GM12878 (cell line): ENCODE data around the gene SPDYE3. TPM values are rescaled to one million over a fixed set of nuclear protein-coding genes. Genes with fewer than 3 reads are reported as not detected.

Experiments used
- ATAC-seq: fragments of 200-7000 bp; cut with Tn5 transposase; 3 replicates; pipeline ENCODE4 v1.9.1; 2020; ENCODE audit warnings: mild to moderate bottlenecking, moderate library complexity
- BruUV-seq: library from RNA; stranded (reverse); fragments of 400-500 nt; replicated peaks from 2 replicates; lab custom pipeline; 2021; lab: Mats Ljungman, UMichigan
- CTCF ChIA-PET: fragments of 300-600 bp; sonication (Branson Sonifier 250); formaldehyde crosslinking; extraction: SDS; loops from one replicate; lab custom pipeline; 2021; ENCODE audit warnings: inconsistent platforms; lab: Yijun Ruan, JAX
- POLR2A ChIA-PET: fragments of 350-600 bp; formaldehyde crosslinking; extraction: SDS; loops from one replicate; lab custom pipeline; 2021; ENCODE audit warnings: inconsistent platforms; lab: Charles Lee
- RAD21 ChIA-PET: fragments of 300-600 bp; sonication (Branson Sonifier 250); formaldehyde crosslinking; loops from one replicate; lab custom pipeline; 2023; ENCODE audit warnings: antibody characterized with exemption; ENCODE audit not compliant: unreplicated experiment; lab: Charles Lee
- SMC1A ChIA-PET: fragments of 300-600 bp; sonication (Branson Sonifier 250); formaldehyde crosslinking; loops from one replicate; lab custom pipeline; 2023; ENCODE audit not compliant: unreplicated experiment, uncharacterized antibody; lab: Charles Lee
- DNase-seq: peaks from one replicate; pipeline ENCODE4 v3.0.0-alpha.2; 2011; ENCODE audit warnings: low read depth, low spot score
- FAIRE-seq: peaks from 3 replicates; lab custom pipeline; 2011; peaks lifted over from hg19 to GRCh38; lab: Jason Lieb, UNC
- H2AFZ ChIP-seq: 2 replicates; pipeline ENCODE4 v1.6.0; 2011; ENCODE audit warnings: low read depth, low read length, control low read depth; ENCODE audit not compliant: control insufficient read depth
- H3K27ac ChIP-seq: 2 replicates; pipeline ENCODE4 v1.5.1; 2011; ENCODE audit warnings: control low read depth; ENCODE audit not compliant: control insufficient read depth, insufficient read depth
- H3K27me3 ChIP-seq, 2 experiments: replicated peaks in 1 of 2; 2 replicates each; pipeline versions ENCODE4 v1.6.0 to v1.6.1; 2011; ENCODE audit warnings: low read length in 1 of 2; ENCODE audit not compliant: control insufficient read depth in 2 of 2, insufficient read depth in 2 of 2
- H3K36me3 ChIP-seq, 2 experiments: 2 replicates each; pipeline ENCODE4 v1.5.1; 2011; ENCODE audit warnings: low read length in 1 of 2; ENCODE audit not compliant: control insufficient read depth in 2 of 2, insufficient read depth in 2 of 2
- H3K4me1 ChIP-seq: 2 replicates; pipeline ENCODE4 v1.6.1; 2011; ENCODE audit warnings: mild to moderate bottlenecking, low read length, moderate library complexity, mixed read lengths; ENCODE audit not compliant: control insufficient read depth, insufficient read depth
- H3K4me2 ChIP-seq: 2 replicates; pipeline ENCODE4 v1.6.0; 2011; ENCODE audit warnings: control low read depth; ENCODE audit not compliant: control insufficient read depth, insufficient read depth
- H3K4me3 ChIP-seq: fragments of 200-600 bp; sonication (generic); 2 replicates; pipeline ENCODE4 v1.5.1; 2016
- H3K79me2 ChIP-seq: 2 replicates; pipeline ENCODE4 v1.6.0; 2011; ENCODE audit warnings: low read length; ENCODE audit not compliant: control insufficient read depth, insufficient read depth
- H3K9ac ChIP-seq: 2 replicates; pipeline ENCODE4 v1.8.0; 2011; ENCODE audit warnings: low read length, control low read depth, mixed read lengths; ENCODE audit not compliant: control insufficient read depth, insufficient read depth
- H3K9me3 ChIP-seq: replicated peaks from 3 replicates; pipeline ENCODE4 v1.5.1; 2011; ENCODE audit warnings: mild to moderate bottlenecking, low read length; ENCODE audit not compliant: control insufficient read depth, insufficient read depth
- H4K20me1 ChIP-seq: 2 replicates; pipeline ENCODE4 v1.6.0; 2011; ENCODE audit not compliant: control insufficient read depth, insufficient read depth
- BACH1 ChIP-seq: fragments of 450-650 bp; IDR thresholded peaks from 2 replicates; pipeline ENCODE4 v1.6.1; 2017; ENCODE audit warnings: mild to moderate bottlenecking, borderline replicate concordance
- CBFB ChIP-seq: IDR thresholded peaks from 2 replicates; pipeline ENCODE4 v1.6.1; 2016; ENCODE audit warnings: antibody characterized with exemption, low read depth
- CEBPB ChIP-seq, 2 experiments: fragments of 150-350 bp in 1 of 2; IDR thresholded peaks; 2 replicates each; pipeline ENCODE4 v1.6.1; 2012 to 2014; ENCODE audit warnings: low read depth in 2 of 2, low read length in 2 of 2, borderline replicate concordance in 1 of 2, inconsistent platforms in 1 of 2
- CHD2 ChIP-seq: IDR thresholded peaks from 2 replicates; pipeline ENCODE4 v1.6.1; 2011; ENCODE audit warnings: low read depth, low read length, improper control_type of control experiment, borderline replicate concordance
- KDM1A ChIP-seq: fragments of 200-600 bp; sonication (generic); IDR thresholded peaks from 2 replicates; pipeline ENCODE4 v1.6.1; 2016; ENCODE audit warnings: borderline replicate concordance
- PAX5 ChIP-seq: IDR thresholded peaks from 2 replicates; pipeline ENCODE4 v1.6.1; 2011; ENCODE audit warnings: low read depth, low read length, borderline replicate concordance
- POLR2AphosphoS2 ChIP-seq: IDR thresholded peaks from 2 replicates; pipeline ENCODE4 v1.6.1; 2011; ENCODE audit warnings: low read depth, mild to moderate bottlenecking, low read length, improper control_type of control experiment, moderate library complexity
- RAD51 ChIP-seq: fragments of 450-650 bp; IDR thresholded peaks from 2 replicates; pipeline ENCODE4 v1.6.1; 2016; ENCODE audit warnings: moderate library complexity, mild to moderate bottlenecking, inconsistent platforms
- RBBP5 ChIP-seq: fragments of 200-600 bp; sonication (generic); conservative IDR thresholded peaks from 2 replicates; pipeline ENCODE4 v1.6.1; 2016
- SUPT20H ChIP-seq: IDR thresholded peaks from 2 replicates; pipeline ENCODE4 v1.6.1; 2011; ENCODE audit warnings: low read depth, mild to moderate bottlenecking, low read length, moderate library complexity, borderline replicate concordance; ENCODE audit not compliant: control insufficient read depth
- SUZ12 ChIP-seq: fragments of 200-600 bp; sonication (generic); IDR thresholded peaks from one replicate; pipeline ENCODE4 v1.6.1; 2018; ENCODE audit warnings: antibody characterized with exemption, mild to moderate bottlenecking; ENCODE audit not compliant: unreplicated experiment
- TCF12 ChIP-seq: IDR thresholded peaks from 2 replicates; pipeline ENCODE4 v1.6.1; 2011; ENCODE audit warnings: low read depth, mild to moderate bottlenecking, low read length
- YBX1 ChIP-seq: fragments of 450-650 bp; IDR thresholded peaks from 2 replicates; pipeline ENCODE4 v1.6.1; 2016; ENCODE audit warnings: antibody characterized with exemption
- ZNF274 ChIP-seq: IDR thresholded peaks from one replicate; pipeline ENCODE4 v1.8.0; 2011; ENCODE audit not compliant: insufficient read length, insufficient read depth
- ZNF687 ChIP-seq: fragments of 450-650 bp; IDR thresholded peaks from 2 replicates; pipeline ENCODE4 v1.6.1; 2017; ENCODE audit warnings: mild to moderate bottlenecking, moderate library complexity
- WGBS: methylation state at CpG from one replicate; pipeline ENCODE4 v1.1.6; 2016; ENCODE audit warnings: low lambda C conversion rate; ENCODE audit not compliant: insufficient replicate concordance, insufficient coverage; ENCODE audit errors: missing lambda C conversion rate; 5-methylcytosine and 5-hydroxymethylcytosine counted together
- in situ Hi-C: fragments of 300-500 bp; cut with MboI; formaldehyde crosslinking; loops from 9 replicates; pipeline ENCODE4 v1.14.3; 2018; ENCODE audit warnings: mixed read lengths
- intact Hi-C: fragments of 100-400 bp; cut with micrococcal nuclease; formaldehyde crosslinking; loops from one replicate; pipeline ENCODE4 v1.14.2; 2022; ENCODE audit not compliant: unreplicated experiment
- polyA plus RNA-seq, 11 experiments: library from polyadenylated mRNA; depleted of rRNA in 4 of 11; unstranded in 6 of 11; stranded (reverse) in 5 of 11; fragments of >200 nt; fragmentation: Nextera tagmentation in 4 of 11; fragmentation: Illumina TruSeq in 1 of 11; extraction: Ambion mirVana in 4 of 11; extraction: Trizol in 1 of 11; gene quantifications; 1 replicate in 1 of 11; 2 replicates in 10 of 11; pipeline versions ENCODE4 v1.2.1 to v1.2.3, GENCODE V29; 2011 to 2016; ENCODE audit warnings: inconsistent platforms in 2 of 11, missing spikeins in 2 of 11, low read depth in 1 of 11
- total RNA-seq, 4 experiments: library from RNA; depleted of rRNA in 3 of 4; stranded (reverse); fragments of >200 nt in 3 of 4; fragmentation: Illumina TruSeq in 1 of 4; extraction: Trizol in 1 of 4; gene quantifications; 2 replicates each; pipeline versions ENCODE4 v1.2.1 to v1.2.3, GENCODE V29; 2013 to 2021
- TF ChIP-seq, protein P1 (sequence below): fragments of 450-650 bp; IDR thresholded peaks from 2 replicates; pipeline ENCODE4 v1.6.1; 2014; ENCODE audit warnings: mild to moderate bottlenecking
- TF ChIP-seq, protein P2 (sequence below): fragments of 450-650 bp; IDR thresholded peaks from 2 replicates; pipeline ENCODE4 v1.6.1; 2016; ENCODE audit warnings: mild to moderate bottlenecking

SPDYE3 gene
- total and polyA plus RNA-seq, 10 of the 15 experiments (the other 5 are each of a cell fraction or from before 2014, with no cell fraction given): 0.03 to 9.4 (median 1.4) TPM; not detected in 4

GRCh38 chr7:100367676-100368613 lies 60.4 kb downstream of the SPDYE3 start:
- H3K27me3 ChIP-seq: no peaks in the 10 kb centered on the region
- intact Hi-C loops (loop anchor here (2.0 to 10.0 kb wide), 2 partner anchors 39 to 177 kb away; no protein-coding TSS in a partner anchor), in situ Hi-C loops (no loop called here)
- no peak overlapping the region for H2AFZ ChIP-seq
- POLR2A ChIA-PET: interaction anchor here (0.5 to 1.8 kb wide), 7 partner anchors 21 to 234 kb away, joined by 3 to 11 read pairs (median 4); partner anchors contain the start of genes MEPCE and ZCWPW1
- no peak overlapping the region for H3K9ac ChIP-seq
- no peaks in the 10 kb centered on the region for H3K9me3 ChIP-seq
- H3K4me3 ChIP-seq: no peak overlapping the region
- RAD21 ChIA-PET: interaction anchor here (0.7 to 4.1 kb wide), 6 partner anchors 9 to 181 kb away, joined by 3 to 25 read pairs (median 4); no protein-coding TSS in a partner anchor
- peaks cover 0 to 6% of the 10 kb centered on the region in 2 experiments; a peak in 2 of 4 replicates for H3K36me3 ChIP-seq
- no peak overlapping the region for H3K4me2 ChIP-seq
- peak; percentile 36 for ATAC-seq
- WGBS: 42% methylated on average over 11 of the region's 12 CpGs
- no peaks in the 10 kb centered on the region for H3K79me2 ChIP-seq
- DNase-seq: no peak
- no peak for FAIRE-seq
- BruUV-seq: no TSS peak
- SMC1A ChIA-PET: interaction anchor here (0.8 to 2.5 kb wide), 7 partner anchors 9 to 175 kb away, joined by 3 to 17 read pairs (median 4); partner anchors contain the start of gene PILRB
- H3K4me1 ChIP-seq: peaks cover 61% of the 10 kb centered on the region
- no peaks in the 10 kb centered on the region for H4K20me1 ChIP-seq
- peak overlapping the region; percentile 93 for H3K27ac ChIP-seq
- CTCF ChIA-PET: interaction anchor here (1.8 to 3.0 kb wide), 5 partner anchors 9 to 82 kb away, joined by 7 to 17 read pairs (median 9); no protein-coding TSS in a partner anchor
- no peak for TF ChIP-seq ZNF274
- TF ChIP-seq CHD2: no peak
- no peak for TF ChIP-seq SUPT20H
- TF ChIP-seq CEBPB (IDR thresholded peaks at IDR 0.05; ENCODE audit: borderline replicate concordance in 1 of 2, low read depth in 2 of 2, low read length in 2 of 2): no peak
- TF ChIP-seq BACH1: no peak
- TF ChIP-seq YBX1: no peak
- TF ChIP-seq, protein P1, sequence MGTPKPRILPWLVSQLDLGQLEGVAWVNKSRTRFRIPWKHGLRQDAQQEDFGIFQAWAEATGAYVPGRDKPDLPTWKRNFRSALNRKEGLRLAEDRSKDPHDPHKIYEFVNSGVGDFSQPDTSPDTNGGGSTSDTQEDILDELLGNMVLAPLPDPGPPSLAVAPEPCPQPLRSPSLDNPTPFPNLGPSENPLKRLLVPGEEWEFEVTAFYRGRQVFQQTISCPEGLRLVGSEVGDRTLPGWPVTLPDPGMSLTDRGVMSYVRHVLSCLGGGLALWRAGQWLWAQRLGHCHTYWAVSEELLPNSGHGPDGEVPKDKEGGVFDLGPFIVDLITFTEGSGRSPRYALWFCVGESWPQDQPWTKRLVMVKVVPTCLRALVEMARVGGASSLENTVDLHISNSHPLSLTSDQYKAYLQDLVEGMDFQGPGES: no peak
- no peak for TF ChIP-seq TCF12
- TF ChIP-seq POLR2AphosphoS2: no peak
- peak; percentile 67; the same call in 1 of the 2 replicates for TF ChIP-seq PAX5
- TF ChIP-seq, protein P2, sequence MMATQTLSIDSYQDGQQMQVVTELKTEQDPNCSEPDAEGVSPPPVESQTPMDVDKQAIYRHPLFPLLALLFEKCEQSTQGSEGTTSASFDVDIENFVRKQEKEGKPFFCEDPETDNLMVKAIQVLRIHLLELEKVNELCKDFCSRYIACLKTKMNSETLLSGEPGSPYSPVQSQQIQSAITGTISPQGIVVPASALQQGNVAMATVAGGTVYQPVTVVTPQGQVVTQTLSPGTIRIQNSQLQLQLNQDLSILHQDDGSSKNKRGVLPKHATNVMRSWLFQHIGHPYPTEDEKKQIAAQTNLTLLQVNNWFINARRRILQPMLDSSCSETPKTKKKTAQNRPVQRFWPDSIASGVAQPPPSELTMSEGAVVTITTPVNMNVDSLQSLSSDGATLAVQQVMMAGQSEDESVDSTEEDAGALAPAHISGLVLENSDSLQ: no peak
- TF ChIP-seq ZNF687: peak; percentile 89
- no peak for TF ChIP-seq KDM1A
- TF ChIP-seq RAD51: peak; percentile 61; the same call in 1 of the 2 replicates
- no peak for TF ChIP-seq SUZ12
- no peak for TF ChIP-seq RBBP5
- TF ChIP-seq CBFB: no peak
